H4 (cell line): ENCODE data around the gene ATG101. TPM values are rescaled to one million over a fixed set of nuclear protein-coding genes. Genes with fewer than 3 reads are reported as not detected.
A peak's percentile ranks its signal among the peaks of the same experiment; 100 is the strongest.

Experiments
- DNase-seq: peaks from one replicate; pipeline ENCODE4 v3.0.0-alpha.2; 2015; ENCODE audit warnings: low spot score
- total RNA-seq: library from RNA; depleted of rRNA; stranded (reverse); fragments of >200 nt; shearing (Covaris generic); gene quantifications from 2 replicates; pipeline ENCODE4 v1.2.3, GENCODE V29; 2014

Gene ATG101
- total RNA-seq, 1 experiment from 2014 or later: 57.5 TPM

DNA sequence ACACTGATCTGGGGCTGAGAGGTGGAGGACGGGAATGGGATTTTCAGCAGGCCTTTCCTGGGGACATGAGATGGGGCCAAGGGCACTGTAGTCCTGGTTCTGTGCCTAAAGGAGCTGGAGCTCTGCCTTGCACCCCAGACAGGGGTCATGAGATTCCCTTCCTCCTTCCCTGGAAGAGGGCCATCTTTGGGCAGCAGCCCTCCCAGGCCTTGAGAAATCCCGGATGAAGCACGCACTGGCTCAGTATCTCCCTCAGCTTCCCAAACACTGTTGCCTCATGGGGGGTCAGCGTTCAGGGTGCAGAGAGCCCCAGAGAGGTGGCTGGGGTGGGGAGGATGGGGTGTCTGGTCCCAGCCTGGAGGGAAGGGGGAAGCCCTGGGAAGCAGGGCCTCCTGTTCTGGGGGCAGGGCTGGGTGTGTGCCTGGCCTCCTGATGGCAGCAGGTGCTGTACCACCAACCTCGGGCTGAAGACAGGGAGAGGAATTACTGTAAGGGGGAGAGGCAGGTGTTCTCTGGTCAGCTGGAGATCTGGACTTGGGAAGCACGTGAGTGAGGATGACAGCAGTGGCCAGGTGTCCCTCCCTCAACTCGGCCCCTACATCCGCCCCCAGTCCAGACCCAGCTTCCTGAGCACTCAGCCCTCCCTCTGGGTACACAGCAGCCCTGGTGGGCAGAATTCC, 26.9 kb upstream of the ATG101 start:
- DNase-seq: no peak

DNA sequence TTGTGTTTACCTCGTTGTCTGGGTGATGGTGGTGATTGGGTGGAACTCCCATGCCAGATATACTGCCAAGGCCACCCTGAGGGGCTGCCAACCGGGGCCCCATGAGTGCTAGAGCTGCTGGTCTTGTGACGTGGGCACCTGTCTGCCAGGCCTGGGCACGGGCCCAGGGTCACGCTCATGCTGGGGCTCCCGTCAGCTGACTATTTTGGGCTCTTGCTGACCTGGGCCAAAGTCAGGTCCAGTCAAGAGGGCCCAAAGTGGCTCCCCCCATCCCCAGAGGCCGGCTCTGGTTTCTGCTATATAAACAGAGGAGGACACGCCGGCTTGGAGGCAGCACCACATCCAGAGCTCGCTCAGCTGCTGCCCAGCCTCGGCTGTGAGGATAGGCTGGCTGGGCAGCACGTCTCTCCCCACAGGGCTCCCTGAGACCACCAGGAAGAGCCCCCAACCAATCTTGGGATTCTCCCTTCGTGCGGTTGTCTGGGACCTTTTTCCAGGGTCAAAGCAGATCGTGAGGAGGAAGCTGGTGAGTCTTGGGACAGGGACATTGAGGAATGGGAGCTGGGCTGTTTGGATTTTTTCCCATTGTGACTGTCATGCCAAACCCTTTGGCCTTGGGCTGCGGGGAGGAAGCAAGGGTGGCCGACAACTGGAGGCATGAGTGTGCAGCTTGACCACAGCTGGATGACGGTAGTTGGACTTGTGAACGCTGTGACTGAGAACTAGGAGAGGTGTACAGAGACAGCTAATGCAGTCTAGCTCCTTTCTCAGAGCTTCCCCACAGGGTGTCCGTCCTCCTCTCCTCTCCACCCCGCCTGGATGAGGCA, 26.2 kb upstream of the ATG101 start:
- no peak for DNase-seq

DNA sequence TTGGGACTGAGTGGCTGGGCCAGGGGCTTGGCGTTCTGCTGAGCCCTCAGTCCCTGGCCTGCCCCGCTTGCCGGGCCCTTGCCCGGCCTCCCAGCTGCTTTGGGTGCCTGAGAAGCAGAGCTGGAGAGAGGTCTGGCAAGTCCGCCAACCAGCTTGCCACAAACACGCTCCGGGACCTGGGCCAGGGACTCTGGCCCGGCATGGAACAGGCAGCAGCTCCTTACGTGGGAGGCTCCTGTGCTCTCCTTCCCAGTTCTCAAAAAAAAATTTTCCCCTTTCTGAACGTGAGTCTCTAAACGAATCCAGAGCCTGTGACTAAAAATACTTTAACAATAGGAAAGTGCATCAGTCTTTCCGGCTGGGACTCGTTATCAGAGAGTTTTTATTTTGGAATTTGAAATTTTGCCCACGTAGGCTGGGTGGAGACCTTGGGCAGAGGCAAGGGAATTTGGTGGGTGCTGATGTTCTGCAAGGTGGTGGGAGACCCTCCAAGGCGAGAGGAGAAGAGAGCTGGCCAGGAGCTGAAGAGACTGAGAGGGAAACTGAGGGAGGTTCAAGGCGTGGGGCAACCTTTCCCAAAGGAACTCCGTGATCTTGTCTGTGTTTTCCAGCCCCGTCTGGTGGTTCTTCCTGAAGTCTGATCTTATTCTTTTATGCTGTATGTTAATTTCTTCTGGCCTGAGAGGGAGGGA, 25.3 kb upstream of the ATG101 start:
- no peak for DNase-seq

DNA sequence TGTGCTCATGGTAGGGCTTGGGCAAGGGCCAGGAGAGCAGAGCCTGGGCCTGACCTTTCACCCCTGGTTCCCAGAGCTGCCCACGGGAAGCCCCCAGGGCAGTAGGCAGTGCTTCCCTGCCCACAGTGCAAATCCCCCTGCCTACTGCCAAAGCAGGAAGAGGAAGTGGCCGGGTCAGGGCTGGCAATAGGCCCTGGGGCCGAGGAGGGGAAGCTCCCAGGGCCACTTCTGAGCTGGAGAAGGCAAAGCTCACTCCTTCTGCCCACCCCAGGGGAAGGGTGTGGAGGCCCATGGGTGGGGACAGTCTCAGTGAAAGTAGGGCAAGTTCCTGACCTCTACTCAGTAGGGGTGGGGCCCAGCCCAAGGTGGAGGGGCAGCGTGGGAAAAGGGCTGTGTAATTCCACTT, 24.0 kb upstream of the ATG101 start:
- no peak for DNase-seq

DNA sequence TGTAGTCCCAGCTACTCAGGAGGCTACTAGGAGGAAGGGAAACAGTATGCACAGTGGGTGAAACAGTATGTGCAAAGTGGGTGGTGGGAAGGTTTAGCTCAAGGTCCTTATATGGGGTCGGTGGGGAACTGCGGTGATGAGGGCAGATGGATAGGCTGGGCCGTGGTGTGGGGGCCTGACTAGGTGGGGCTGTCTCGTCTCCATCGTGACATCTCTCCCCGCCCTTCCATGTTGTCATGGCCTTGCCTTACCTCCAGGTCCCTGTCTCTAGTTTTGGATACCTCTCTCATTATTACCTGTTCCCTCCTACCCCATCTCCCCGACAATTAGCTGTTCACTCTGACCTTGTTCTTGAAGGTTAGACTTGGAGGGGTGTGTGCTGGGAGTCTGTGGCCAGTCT, 22.9 kb upstream of the ATG101 start:
- DNase-seq: no peak

DNA sequence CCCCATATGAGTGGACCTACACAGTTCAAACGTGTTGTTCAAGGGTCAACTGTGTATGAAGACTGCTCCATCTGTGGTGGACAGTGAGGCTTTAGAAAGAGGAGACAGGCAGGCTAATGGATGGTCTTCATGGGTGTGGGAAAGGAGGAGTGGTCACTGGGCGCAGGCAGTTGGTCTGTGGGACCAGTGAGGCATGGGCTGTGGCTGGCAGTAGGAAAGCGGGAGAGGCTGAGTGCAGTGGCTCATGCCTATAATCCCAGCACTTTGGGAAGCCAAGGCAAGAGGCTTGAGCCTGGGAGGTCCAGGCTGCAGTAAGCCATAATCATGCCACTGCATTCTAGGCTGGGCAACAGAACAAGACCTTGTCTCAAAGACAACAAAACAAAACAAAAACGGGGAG, 20.5 kb upstream of the ATG101 start:
- DNase-seq: no peak

DNA sequence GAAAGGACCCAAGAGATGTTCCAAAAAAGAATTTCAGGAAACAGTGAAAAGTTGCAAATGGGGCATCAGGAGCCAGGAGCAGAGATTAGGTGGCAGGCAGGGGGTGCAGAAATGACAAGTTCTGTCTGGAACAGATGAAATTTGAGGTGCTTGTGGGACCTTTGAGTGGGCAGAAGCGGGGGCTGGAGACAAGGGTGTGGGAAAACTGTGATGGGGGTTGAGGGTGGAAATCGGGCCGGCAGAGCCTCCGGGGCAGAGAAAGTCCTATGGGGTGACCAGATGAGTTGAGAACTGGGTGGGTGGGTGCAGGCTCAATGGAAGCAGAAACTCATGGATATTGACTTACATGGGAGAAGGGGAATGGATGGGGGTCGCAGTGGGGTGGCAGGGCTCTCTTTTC, 20.1 kb upstream of the ATG101 start:
- no peak for DNase-seq

DNA sequence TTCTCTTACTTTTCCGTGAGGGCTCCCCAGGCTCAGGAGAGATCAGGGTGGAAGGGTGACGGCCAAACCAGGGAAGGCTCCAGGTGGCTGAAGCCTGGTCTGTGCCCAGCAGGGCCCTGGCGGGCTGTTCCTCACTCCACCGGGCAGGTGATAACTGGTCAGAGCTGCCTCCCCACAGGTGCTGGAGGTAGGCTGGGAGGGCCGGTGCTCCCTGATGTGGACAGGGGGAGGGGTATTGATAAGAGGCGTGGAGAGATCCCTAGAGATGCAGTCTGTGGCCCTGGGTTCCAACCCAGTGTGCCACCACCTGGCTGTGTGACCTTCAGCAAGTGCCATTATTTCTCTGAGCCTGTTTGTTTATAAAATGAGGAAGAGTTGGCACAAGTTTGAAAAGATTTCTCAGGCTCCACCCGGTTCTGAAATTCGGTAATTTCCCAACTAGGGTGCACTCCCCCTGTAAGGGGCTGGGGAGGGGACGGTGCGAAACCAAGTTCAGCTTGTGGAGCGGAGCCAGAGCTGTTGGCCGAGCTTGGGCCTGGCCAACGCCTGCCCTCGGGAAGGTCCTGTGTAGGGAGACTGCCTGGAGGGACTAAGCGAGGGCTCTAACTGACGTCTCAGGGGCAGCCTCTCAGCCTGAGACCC, 19.5 kb upstream of the ATG101 start:
- DNase-seq: no peak

DNA sequence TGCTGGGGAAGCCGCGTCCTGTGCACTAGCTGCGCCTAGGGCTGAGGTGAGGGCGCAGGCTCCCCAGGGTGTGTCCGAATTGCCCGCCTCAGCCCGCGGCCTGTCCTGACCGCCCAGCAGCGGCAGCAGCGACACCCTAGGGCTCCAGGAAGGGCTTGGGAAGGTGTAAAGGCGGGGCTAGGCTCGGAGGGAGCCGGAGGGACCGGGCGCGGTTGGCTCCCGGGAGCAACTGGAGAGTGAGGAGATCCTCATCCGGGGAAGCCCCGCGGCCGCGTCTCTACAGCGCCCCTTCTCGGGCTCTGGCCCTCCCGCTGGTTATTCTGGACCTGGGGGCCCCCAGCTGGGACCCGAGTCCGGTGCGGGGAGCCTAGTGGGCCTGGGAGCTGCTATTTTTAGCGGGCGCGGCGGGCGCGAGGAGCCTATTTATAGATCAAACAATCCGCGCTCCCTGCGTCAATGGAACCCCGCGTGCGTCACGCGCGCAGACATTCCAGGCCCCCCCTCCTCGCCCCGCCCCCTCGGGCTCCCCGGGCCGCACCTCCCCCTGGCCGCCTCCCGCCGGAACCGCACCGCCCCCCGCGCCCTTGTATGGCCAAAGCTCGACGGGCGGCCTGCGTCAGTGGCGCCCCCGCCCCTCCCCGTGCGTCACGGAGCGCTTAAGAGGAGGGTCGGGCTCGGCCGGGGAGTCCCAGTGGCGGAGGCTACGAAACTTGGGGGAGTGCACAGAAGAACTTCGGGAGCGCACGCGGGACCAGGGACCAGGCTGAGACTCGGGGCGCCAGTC, 18.8 kb upstream of the ATG101 start, which contains the start of gene NR4A1:
Gene NR4A1, plus strand, starts transcription at position 685 of the 784 bp plus-strand sequence. CDS start 2,887 bp downstream, outside the sequence.
- peak; percentile 84 for DNase-seq

DNA sequence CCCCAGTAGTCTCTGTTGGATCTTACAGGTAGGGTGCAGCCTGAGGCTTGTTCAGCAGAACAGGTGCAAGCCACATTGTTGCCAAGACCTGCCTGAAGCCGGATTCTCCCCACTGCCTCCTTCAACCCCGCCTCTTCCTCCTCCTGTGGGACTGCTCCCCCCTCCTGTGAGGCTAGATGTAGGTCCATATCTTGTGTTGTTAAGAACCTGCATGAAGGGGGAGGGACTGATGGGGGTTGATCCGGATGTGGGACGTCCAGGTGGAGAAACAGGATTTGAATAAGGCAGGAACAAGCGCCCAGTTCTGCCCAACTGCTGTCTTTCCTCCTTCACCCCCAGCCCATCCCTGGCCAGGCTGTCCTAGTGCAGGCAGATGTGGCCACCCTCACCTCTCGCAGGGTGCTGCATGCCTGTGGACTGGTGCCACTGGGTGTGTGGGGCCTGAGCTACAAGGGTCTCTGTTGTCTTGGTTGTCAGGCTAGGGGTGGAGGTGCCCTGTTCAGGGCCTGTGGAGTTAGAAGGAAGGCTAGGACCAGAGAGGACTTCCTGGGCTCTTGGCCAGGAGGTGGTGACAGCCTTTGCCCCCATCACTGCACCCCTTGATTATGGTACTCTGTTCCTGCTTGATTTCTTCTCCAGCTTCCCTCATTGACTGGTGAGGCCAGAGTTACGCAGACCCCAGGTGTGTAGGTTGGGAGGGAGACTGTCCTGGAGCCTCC, 17.2 kb upstream of the ATG101 start:
- no peak for DNase-seq

DNA sequence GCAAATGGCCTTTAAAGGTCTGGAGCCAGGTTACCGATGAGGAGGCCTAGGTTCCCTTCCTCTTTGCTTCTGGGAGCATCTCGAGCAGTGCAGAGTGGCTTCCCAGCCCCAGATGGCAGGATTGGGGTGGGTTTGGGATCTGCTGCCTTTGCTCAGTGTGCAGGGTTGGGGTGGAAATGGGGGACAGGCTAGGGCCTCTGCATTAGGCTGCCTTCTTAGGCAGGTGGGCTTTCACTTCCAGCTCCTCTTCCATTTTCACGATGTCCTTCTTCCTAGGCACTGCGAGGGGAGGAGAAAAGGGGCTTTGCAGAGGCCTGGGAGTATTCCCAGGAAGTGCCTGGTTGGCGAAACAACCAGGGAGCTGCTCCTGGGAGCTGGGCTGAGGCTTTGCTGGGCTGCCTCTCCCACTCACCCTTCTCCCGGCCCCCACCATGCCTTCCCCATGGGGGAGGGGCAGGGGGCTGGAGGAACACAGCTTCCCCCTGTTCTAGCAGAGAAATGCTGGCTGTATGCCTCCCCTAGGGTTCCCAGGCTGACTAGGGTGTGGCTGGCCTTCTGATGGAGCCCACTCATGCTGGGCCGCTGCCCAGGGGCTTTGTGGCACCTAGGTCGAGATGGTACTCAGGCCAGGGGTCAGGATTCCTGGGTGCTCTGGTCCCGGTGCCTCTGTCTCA, 16.1 kb upstream of the ATG101 start:
- no peak for DNase-seq

DNA sequence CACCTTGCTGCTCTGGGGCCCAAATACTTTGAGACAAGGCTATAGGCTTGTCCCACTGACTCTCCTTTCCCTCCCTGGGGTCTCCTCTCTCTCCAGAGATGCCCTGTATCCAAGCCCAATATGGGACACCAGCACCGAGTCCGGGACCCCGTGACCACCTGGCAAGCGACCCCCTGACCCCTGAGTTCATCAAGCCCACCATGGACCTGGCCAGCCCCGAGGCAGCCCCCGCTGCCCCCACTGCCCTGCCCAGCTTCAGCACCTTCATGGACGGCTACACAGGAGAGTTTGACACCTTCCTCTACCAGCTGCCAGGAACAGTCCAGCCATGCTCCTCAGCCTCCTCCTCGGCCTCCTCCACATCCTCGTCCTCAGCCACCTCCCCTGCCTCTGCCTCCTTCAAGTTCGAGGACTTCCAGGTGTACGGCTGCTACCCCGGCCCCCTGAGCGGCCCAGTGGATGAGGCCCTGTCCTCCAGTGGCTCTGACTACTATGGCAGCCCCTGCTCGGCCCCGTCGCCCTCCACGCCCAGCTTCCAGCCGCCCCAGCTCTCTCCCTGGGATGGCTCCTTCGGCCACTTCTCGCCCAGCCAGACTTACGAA, 15.4 kb upstream of the ATG101 start:
- DNase-seq: no peak

DNA sequence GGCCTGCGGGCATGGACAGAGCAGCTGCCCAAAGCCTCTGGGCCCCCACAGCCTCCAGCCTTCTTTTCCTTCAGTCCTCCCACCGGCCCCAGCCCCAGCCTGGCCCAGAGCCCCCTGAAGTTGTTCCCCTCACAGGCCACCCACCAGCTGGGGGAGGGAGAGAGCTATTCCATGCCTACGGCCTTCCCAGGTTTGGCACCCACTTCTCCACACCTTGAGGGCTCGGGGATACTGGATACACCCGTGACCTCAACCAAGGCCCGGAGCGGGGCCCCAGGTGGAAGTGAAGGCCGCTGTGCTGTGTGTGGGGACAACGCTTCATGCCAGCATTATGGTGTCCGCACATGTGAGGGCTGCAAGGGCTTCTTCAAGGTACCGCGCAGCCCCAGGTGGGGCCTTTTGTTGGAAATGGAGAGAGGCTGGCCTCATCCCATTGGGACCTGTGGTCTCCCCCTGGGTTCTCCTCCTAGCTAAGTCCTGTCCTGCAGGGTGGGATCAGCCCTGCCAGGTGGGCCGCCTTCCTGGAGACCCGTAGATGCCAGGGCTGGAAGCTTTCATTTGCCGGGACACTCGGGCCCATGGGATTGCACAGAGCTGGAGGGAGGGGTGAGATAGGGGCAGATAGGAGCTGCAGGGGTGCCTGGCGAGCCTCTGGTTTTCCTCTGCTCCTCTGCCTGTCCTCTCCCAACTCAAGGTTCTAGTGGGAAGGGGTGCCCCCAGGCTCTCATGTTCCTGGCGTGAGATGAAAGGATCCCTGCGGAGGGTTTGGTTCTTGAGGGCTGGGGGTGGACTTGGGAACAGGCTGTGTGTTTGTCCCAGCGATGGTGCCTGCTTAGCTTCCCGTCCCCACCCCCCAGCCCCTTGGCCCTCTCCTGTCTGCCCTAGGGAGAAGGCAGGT, 14.7 kb upstream of the ATG101 start:
- DNase-seq: no peak

DNA sequence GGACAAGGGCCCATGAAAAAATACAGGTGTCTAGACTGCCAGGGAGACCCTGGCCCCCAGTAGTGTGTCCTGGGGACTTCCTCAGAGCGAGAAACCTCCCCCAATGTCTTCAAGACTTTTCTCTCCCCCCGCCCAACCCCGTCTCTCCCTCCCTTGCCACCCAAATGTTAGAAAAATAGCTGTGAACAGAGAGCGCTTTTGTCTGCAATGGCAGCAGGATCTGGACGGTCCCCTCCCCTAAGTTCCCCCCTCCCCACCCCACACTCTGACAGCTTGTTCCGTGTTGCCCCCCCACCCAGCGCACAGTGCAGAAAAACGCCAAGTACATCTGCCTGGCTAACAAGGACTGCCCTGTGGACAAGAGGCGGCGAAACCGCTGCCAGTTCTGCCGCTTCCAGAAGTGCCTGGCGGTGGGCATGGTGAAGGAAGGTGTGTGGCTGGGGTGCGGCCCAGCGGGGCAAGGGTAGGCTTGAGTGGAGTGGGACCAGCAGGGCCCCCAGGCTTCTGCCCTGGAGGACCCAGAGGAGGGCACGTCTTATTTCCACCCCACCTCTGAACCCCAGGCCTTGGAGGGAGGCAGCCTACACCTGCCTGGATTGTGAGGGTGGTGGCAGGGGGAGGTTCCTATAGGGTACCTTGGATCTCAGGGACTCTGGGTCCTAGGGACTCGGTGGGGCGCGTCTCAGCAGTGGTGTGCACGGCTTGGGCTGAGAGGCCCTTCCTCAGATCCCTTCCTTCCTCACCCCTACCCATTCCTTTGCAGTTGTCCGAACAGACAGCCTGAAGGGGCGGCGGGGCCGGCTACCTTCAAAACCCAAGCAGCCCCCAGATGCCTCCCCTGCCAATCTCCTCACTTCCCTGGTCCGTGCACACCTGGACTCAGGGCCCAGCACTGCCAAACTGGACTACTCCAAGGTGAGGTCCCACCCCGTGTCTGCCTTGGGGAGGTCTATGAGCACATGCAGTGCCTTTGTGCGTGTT, 13.8 kb upstream of the ATG101 start:
- DNase-seq: no peak

DNA sequence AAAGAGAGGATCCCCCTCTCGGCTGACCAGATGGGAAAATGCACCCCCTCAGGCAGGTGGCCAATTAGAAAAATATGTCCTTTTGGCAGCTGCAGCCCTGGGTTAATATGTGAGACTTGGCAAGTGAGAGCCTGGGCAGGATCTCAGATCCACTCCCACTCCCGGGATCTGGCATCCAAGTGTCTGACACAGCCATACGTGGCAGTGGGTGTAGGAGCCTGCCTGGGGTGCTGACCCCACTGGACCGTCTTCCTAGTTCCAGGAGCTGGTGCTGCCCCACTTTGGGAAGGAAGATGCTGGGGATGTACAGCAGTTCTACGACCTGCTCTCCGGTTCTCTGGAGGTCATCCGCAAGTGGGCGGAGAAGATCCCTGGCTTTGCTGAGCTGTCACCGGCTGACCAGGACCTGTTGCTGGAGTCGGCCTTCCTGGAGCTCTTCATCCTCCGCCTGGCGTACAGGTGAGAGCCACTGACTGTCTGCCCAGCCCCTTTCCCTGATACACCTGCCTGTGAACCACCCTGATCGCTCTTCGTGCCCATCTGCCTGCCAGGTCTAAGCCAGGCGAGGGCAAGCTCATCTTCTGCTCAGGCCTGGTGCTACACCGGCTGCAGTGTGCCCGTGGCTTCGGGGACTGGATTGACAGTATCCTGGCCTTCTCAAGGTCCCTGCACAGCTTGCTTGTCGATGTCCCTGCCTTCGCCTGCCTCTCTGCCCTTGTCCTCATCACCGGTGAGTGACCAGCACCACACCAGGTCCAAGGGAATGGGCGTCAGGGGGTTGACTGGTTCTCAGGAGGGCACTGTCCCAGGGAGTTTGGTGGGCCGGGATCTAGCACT, 12.8 kb upstream of the ATG101 start:
- no peak for DNase-seq
